RWPE2 (cell line): Measurements from ENCODE around the gene PROK1.

ENCODE experiments used
- ATAC-seq: fragments of 200-7000 bp; cut with Tn5 transposase; 3 replicates; pipeline ENCODE4 v1.9.1; 2021; ENCODE audit warnings: low read depth
- DNase-seq: peaks from one replicate; pipeline ENCODE4 v3.0.0-alpha.2; 2020; ENCODE audit warnings: low spot score
- H3K27ac ChIP-seq: fragments of 450-650 bp; 2 replicates; pipeline ENCODE4 v1.5.1; 2017; ENCODE audit warnings: mild to moderate bottlenecking; ENCODE audit not compliant: poor library complexity, severe bottlenecking
- H3K27me3 ChIP-seq: fragments of 250-450 bp; sonication (Bioruptor Pico); 2 replicates; pipeline ENCODE4 v1.5.1; 2021; ENCODE audit warnings: mild to moderate bottlenecking, moderate library complexity; ENCODE audit not compliant: insufficient read depth, poor library complexity, severe bottlenecking
- H3K36me3 ChIP-seq: fragments of 250-450 bp; sonication (Bioruptor Pico); 2 replicates; pipeline ENCODE4 v1.5.1; 2020; ENCODE audit warnings: low read depth, mild to moderate bottlenecking, moderate library complexity
- H3K4me1 ChIP-seq: fragments of 250-450 bp; sonication (Bioruptor Pico); 2 replicates; pipeline ENCODE4 v1.5.1; 2021; ENCODE audit warnings: mild to moderate bottlenecking, moderate library complexity; ENCODE audit not compliant: insufficient read depth, poor library complexity, severe bottlenecking
- H3K4me3 ChIP-seq: fragments of 250-450 bp; sonication (Bioruptor Pico); 2 replicates; pipeline ENCODE4 v1.5.1; 2021; ENCODE audit warnings: mild to moderate bottlenecking, moderate library complexity; ENCODE audit not compliant: severe bottlenecking
- H3K9me3 ChIP-seq: fragments of 250-450 bp; sonication (Bioruptor Pico); 2 replicates; pipeline ENCODE4 v1.5.1; 2021; ENCODE audit warnings: mild to moderate bottlenecking, moderate library complexity; ENCODE audit not compliant: severe bottlenecking
- TF ChIP-seq, protein P1 (sequence below): fragments of 450-650 bp; IDR thresholded peaks from one replicate; pipeline ENCODE4 v1.5.1; 2017; ENCODE audit warnings: mild to moderate bottlenecking, moderate library complexity; ENCODE audit not compliant: poor library complexity, severe bottlenecking

Gene PROK1

GRCh38 chr1:110478886-110479285 lies 27.9 kb downstream of the PROK1 start:
- no peak overlapping the region for H3K4me3 ChIP-seq
- ATAC-seq (no peak), DNase-seq (no peak)
- no peak overlapping the region for H3K27ac ChIP-seq
- H3K27me3 ChIP-seq: no peaks in the 10 kb centered on the region
- no peaks in the 10 kb centered on the region for H3K9me3 ChIP-seq
- TF ChIP-seq, protein P1, sequence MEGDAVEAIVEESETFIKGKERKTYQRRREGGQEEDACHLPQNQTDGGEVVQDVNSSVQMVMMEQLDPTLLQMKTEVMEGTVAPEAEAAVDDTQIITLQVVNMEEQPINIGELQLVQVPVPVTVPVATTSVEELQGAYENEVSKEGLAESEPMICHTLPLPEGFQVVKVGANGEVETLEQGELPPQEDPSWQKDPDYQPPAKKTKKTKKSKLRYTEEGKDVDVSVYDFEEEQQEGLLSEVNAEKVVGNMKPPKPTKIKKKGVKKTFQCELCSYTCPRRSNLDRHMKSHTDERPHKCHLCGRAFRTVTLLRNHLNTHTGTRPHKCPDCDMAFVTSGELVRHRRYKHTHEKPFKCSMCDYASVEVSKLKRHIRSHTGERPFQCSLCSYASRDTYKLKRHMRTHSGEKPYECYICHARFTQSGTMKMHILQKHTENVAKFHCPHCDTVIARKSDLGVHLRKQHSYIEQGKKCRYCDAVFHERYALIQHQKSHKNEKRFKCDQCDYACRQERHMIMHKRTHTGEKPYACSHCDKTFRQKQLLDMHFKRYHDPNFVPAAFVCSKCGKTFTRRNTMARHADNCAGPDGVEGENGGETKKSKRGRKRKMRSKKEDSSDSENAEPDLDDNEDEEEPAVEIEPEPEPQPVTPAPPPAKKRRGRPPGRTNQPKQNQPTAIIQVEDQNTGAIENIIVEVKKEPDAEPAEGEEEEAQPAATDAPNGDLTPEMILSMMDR: no peak
- no peaks in the 10 kb centered on the region for H3K36me3 ChIP-seq
- peaks cover 31% of the 10 kb centered on the region for H3K4me1 ChIP-seq

DNA sequence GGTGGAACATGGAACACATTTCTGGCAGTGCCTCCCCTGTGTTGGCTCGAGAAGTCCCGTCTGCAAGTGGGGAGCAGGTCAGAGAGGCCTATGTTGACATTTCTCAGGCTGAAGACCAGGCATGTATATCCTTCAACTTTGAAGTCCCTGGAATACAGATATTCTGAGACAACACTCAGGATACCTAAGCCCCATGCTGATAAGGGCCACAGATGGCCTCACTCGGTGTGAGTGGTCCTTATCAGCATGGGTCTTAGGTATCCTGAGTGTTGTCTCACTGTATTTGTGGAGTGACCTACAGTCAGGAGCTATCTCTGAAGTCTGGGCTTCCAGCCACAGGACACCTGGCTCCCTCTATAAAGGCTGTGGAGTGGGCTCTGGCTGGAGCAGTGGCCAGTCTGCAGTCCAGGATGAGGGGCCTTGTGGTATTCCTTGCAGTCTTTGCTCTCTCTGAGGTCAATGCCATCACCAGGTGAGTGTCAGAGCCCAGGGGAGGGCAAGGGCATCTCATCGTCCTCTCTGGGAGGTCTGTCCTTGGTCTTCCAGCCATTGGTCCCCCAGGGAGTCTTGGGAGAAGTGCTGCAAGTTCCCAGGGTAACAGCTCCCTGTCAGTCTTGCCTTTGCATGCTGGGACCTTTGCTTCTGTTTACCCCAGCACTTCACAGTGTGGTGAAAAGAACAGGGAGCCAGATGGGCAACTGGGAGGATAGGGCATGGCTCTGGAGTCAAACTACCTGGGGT lies 29.6 kb downstream of the PROK1 start:
- ATAC-seq (no peak), DNase-seq (no peak)
- TF ChIP-seq, protein P1: no peak
- H3K9me3 ChIP-seq: no peaks in the 10 kb centered on the region
- no peaks in the 10 kb centered on the region for H3K36me3 ChIP-seq
- H3K4me1 ChIP-seq: peaks cover 28% of the 10 kb centered on the region
- H3K27ac ChIP-seq: no peak overlapping the region
- no peak overlapping the region for H3K4me3 ChIP-seq
- no peaks in the 10 kb centered on the region for H3K27me3 ChIP-seq

DNA sequence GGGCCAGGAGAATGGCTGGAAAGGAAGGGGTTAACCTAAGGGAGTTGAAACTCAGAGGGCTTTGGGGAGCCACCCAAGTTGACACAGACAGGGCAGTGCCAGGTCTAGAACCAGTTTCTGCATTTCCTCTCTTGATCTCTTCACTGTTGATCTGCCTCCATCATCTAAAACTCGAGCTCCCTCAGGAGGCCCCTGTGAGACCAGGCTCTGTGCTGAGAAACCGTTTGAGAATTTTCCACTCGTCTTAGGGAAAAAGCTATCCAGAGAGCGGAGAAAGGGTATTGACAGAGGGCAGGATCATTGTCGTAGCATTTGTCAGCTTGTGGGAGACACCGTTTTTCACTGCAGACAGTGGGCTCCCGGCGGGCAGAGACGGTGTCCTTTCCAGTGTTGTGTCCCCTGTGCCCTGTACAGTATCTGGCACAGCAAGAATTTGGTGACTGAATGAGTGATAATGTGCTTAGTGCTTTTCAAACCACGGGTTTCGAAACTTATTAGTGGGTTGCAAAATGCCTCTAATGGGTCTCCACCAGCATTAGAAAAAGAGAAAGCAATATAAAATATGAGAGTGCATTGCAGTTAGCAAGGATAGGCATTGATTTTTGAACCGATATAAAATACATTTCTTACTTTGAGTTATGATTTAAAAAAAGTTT lies 31.1 kb downstream of the PROK1 start:
- Histone ChIP-seq H3K9me3 (no peaks in the 10 kb centered on the region), H3K4me1 (peaks cover 12% of the 10 kb centered on the region), H3K27ac (no peak overlapping the region), H3K27me3 (no peaks in the 10 kb centered on the region), H3K36me3 (no peaks in the 10 kb centered on the region), H3K4me3 (no peak overlapping the region)
- DNase-seq (no peak), ATAC-seq (no peak)
- TF ChIP-seq, protein P1: no peak

GRCh38 chr1:110482662-110483307 lies 31.8 kb downstream of the PROK1 start:
- no peak for ATAC-seq
- TF ChIP-seq, protein P1: no peak
- DNase-seq: no peak
- Histone ChIP-seq H3K27me3 (no peaks in the 10 kb centered on the region), H3K36me3 (no peaks in the 10 kb centered on the region), H3K4me1 (peaks cover 5% of the 10 kb centered on the region), H3K4me3 (no peak overlapping the region), H3K27ac (no peak overlapping the region), H3K9me3 (no peaks in the 10 kb centered on the region)
